Activated T-helper 9 cell treated with anti-CD3 and anti-CD28 coated beads, Interleukin-2, amount 50 U/mL, for 16 hours (primary cell): ENCODE results near the gene USP20.

Experiments used
- DNase-seq: peaks from one replicate; pipeline ENCODE4 v3.0.0-alpha.2; 2020; ENCODE audit warnings: low read depth

The USP20 gene

DNA sequence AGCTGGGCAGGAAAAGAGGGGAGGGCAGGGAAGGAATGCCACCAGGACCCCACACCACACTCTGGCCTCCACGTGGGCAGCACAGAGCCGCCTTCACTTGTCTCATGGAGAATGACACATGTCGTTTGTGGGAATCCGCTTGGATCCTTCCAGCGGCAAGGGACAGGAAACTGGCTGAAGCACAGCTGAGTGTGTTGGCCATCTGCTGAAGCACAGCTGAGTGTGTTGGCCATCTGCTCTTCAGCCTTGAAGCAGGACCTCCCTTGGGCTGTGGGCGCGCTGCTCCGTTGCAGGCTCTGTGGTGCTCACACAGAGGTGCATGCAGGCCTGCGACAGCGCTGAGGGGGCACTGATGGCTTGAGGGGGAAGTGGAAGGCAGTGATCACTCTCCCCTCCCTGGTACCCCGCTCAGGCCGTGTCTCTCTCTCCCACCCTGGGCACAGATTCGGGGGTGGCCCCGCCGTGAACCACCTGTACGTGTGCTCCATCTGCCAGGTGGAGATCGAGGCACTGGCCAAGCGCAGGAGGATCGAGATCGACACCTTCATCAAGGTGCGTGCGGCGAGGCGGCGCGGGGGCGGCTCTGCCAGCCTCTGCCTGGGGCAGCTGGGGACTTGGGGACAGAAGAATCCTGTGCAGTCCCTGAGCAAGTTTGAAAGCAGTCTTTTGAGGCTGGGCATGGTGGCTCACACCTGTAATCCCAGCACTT is 40.6 kb downstream of the USP20 start:
- DNase-seq: no peak

DNA sequence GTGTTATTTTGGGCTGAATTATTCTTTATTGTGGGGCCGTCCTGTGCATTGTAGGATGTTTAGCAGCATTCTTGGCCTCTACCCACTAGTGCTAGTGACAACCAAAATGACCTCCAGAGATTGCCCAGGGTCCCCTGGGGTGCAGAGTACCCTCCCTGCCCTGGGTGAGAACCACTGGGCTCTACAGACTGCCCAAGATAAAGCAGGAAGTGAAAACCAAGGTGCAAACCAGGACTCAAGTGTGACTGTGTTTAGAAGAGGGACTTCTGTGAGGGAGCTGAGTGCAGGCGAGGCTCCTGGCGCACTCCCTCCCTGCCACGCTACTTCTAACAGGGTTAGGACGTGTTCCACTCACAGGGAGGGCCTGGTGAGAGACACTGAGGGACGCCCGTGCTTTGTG is 41.6 kb downstream of the USP20 start:
- DNase-seq: no peak

GRCh38 chr9:129878291-129878690 is 43.0 kb downstream of the USP20 start:
- DNase-seq: no peak

- no peak for DNase-seq
Observed at GRCh38 chr9:129879103-129879699, 43.9 kb downstream of the USP20 start.

DNA sequence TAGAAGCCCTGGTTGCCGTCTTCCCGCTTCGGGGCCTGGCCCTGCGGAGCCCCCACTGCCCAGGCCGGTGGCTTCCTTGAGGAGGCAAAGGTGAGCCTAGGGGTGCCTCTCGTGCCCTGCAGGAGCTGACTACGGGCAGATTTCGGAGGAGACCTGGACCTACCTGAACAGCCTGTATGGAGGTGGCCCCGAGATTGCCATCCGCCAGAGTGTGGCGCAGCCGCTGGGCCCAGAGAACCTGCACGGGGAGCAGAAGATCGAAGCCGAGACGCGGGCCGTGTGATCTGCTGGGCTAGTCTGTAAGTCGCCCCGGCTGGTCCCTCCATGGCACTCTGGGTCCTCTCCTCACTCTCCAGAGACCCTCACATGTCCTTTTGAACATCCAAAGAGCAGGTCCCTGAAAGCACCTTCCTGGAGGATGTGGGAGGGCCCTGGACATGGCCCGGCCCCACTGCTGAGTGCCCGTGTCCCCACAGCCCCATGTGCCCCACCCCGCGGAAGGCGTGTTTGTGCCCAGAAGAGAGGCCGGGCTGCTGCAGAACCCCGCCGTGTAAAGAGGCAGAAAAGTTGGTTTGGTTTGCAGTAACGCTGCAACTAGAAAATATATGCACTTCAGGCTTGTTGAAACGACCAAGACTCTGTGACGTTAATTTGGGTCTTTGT is 44.9 kb downstream of the USP20 start:
- DNase-seq: no peak

GRCh38 chr9:129880654-129881546 is 45.6 kb downstream of the USP20 start:
- DNase-seq: no peak

DNA sequence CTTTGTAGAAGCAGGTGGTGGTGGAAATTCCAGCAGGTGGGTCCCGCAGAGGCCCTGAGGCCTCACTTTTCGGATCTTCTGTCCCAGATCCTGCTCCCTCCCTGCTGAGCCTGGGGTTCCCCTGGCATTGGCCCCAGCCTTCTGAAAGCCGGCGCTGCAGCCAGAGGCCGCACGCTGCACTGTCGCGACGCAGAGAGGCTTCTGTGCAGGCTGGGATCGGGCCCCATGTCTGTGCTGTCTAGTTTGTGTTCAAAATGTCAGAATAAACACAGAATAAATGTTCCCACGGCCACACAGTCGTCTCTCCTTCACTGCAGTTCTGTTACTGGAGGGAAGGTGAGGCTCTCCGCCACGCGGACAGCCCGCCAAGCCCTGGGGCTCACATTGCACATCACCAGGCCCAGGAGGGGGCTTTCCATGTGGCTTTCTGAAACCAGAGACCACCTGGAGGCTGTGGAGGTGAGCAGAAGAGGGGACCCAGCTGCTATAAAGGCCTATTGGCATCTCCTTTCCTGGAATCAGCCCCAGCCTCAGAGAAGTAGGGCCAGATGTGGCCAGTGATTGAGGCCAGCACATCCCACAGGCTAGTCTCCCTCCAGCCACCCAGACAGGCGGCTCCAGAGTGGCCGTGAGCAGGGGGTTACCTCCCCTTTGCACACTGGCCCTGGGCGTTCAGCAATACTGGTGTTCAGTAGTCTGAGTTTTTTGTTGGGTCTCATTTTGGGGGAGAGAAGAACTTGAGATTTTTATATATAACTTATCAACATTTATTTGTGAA is 46.5 kb downstream of the USP20 start:
- DNase-seq: no peak

GRCh38 chr9:129884220-129885017 is 49.2 kb downstream of the USP20 start:
- peak; percentile 94 for DNase-seq

GRCh38 chr9:129885018-129885669 is 49.9 kb downstream of the USP20 start:
- no peak for DNase-seq

DNA sequence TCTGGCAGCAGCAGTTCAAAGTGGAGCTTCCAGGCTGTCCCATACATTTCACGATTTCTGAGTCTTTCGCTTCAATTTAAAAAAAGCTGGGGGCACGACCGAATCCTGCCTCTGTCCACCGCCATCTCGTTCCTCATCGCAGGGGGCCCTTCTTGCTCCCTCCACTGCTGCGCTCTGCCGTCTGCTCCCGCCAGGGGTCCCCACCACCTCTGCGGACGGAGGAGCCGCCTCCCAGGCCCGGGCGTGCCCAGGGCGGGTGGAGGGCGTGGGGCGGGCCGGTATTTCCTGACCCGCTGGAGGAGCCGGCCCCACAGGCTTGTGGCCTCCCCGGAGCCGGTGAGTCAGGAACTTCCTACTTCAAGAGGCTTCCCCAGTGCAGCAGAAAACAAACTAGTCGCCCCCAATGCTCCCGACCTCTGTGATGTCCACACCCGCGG is 50.4 kb downstream of the USP20 start:
- DNase-seq: peak; percentile 86

- DNase-seq: no peak
Observed at GRCh38 chr9:129886226-129887174, 51.2 kb downstream of the USP20 start.

- peak; percentile 59 for DNase-seq
Observed at GRCh38 chr9:129887334-129888292, 52.4 kb downstream of the USP20 start.

- DNase-seq: peak; percentile 87
Observed at GRCh38 chr9:129888293-129889121, 53.2 kb downstream of the USP20 start.

DNA sequence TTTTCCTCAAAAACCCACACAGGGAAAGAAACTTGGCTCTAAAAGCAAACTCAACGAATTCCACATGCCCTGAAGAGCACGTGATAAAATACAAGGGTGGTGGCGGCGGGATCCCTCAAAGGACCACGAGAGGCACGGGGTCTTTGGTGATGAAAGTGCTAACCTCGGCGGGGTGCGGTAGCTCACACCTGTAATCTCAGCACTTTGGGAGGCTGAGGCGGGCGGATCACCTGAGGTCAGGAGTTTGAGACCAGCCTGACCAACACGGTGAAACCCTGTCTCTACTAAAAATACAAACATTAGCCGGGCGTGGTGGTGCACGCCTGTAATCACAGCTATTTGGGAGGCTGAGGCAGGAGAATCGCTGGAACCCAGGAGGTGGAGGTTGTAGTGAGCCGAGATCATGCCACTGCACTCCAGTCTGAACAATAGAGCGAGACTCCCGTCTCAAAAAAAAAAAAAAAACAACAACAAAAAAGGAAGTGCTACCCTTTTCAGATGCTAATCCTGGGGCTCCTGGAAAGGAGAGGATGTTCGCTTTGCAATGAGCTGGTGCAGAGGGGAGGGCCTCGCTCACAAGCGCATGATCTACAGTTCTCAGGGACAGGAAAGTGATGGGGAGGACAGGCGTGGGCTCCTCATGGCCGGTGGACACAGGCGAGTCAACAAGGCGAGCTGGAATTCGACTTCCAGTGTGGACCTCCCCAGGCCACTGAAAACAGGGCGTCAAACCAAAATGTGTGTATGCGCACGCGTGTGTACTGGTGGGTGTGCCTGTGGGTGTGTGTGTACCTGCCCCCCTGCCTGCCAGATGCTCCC is 54.1 kb downstream of the USP20 start:
- no peak for DNase-seq

GRCh38 chr9:129889941-129890717 is 54.9 kb downstream of the USP20 start:
- DNase-seq: peak; percentile 64
